NCI-H2107 treated with DMSO at 0.1 percent for 48 hours (cell line): Measurements from ENCODE around the gene CASKIN2.
A peak's percentile ranks its signal among the peaks of the same experiment; 100 is the strongest.
"Not testable (repeated sequence)": the region's sequence is repeated elsewhere in the genome, so short reads cannot be mapped to it uniquely, and the experiment has no call there.

Experiments used
- DNase-seq: peaks from one replicate; lab custom pipeline; 2025; ENCODE audit not compliant: unreplicated experiment; lab: John Stamatoyannopoulos, UW

CASKIN2 gene

GRCh38 chr17:75521290-75521689 is 6.0 kb upstream of the CASKIN2 start:
- DNase-seq, result no peak

GRCh38 chr17:75520413-75520812 is 5.1 kb upstream of the CASKIN2 start:
- not testable (repeated sequence) for DNase-seq

- DNase-seq, result no peak
Observed at GRCh38 chr17:75518983-75519537, 3.7 kb upstream of the CASKIN2 start.

GRCh38 chr17:75518201-75518600 is 2.9 kb upstream of the CASKIN2 start:
- no peak for DNase-seq

- no peak for DNase-seq
Observed at GRCh38 chr17:75517297-75517865, 2.0 kb upstream of the CASKIN2 start.

GRCh38 chr17:75516619-75517296 is 1.4 kb upstream of the CASKIN2 start:
- no peak for DNase-seq

- DNase-seq, result peak; percentile 76
Observed at GRCh38 chr17:75516255-75516618, 900 bp upstream of the CASKIN2 start, which contains the start of gene TSEN54. TSEN54 (plus strand) TSS chr17:75516528; CDS start chr17:75516561, 33 bp downstream.

- no peak for DNase-seq
Observed at GRCh38 chr17:75514919-75515495, 330 bp downstream of the CASKIN2 start.

GRCh38 chr17:75514299-75514918 is 928 bp downstream of the CASKIN2 start:
- no peak for DNase-seq

GRCh38 chr17:75513641-75514000 is 1.7 kb downstream of the CASKIN2 start:
- DNase-seq, result no peak

GRCh38 chr17:75512926-75513640 is 2.3 kb downstream of the CASKIN2 start:
- DNase-seq, result no peak

GRCh38 chr17:75511610-75512575 is 3.4 kb downstream of the CASKIN2 start:
- DNase-seq, result no peak

GRCh38 chr17:75511270-75511609 is 4.1 kb downstream of the CASKIN2 start:
- DNase-seq, result no peak

- no peak for DNase-seq
Observed at GRCh38 chr17:75509528-75510258, 5.6 kb downstream of the CASKIN2 start.

GRCh38 chr17:75508931-75509361 is 6.4 kb downstream of the CASKIN2 start:
- DNase-seq, result no peak

- DNase-seq, result no peak
Observed at GRCh38 chr17:75507733-75508719, 7.3 kb downstream of the CASKIN2 start.

GRCh38 chr17:75506888-75507287 is 8.4 kb downstream of the CASKIN2 start:
- DNase-seq, result no peak

- DNase-seq, result no peak
Observed at GRCh38 chr17:75506134-75506533, 9.2 kb downstream of the CASKIN2 start.
